Lower lobe of right lung (tissue), 2 donors: Measurements from ENCODE around the gene CD4. TPM values are rescaled to one million over a fixed set of nuclear protein-coding genes. Genes with fewer than 3 reads are reported as not detected.

ENCODE experiments used
- ATAC-seq, 2 donors: fragments of 200-7000 bp; cut with Tn5 transposase; one replicate each; pipeline ENCODE4 v1.9.1; 2020 to 2022; ENCODE audit warnings: mild to moderate bottlenecking in 2 of 2, moderate library complexity in 2 of 2
- DNase-seq: peaks from one replicate; pipeline ENCODE4 v3.0.0-alpha.2; 2020
- H3K27ac ChIP-seq: fragments of 200-600 bp; one replicate; pipeline ENCODE4 v1.8.0; 2022
- H3K27me3 ChIP-seq: fragments of 200-600 bp; one replicate; pipeline ENCODE4 v1.8.0; 2022; ENCODE audit warnings: low read depth
- H3K36me3 ChIP-seq: fragments of 200-600 bp; one replicate; pipeline ENCODE4 v1.8.0; 2022; ENCODE audit warnings: mild to moderate bottlenecking
- H3K4me1 ChIP-seq: fragments of 200-600 bp; one replicate; pipeline ENCODE4 v1.8.0; 2022
- H3K4me3 ChIP-seq: fragments of 200-600 bp; one replicate; pipeline ENCODE4 v1.8.0; 2022; ENCODE audit warnings: mild to moderate bottlenecking
- H3K9me3 ChIP-seq: fragments of 200-600 bp; one replicate; pipeline ENCODE4 v1.8.0; 2022
- CTCF ChIP-seq: fragments of 200-600 bp; IDR thresholded peaks from one replicate; pipeline ENCODE4 v1.8.0; 2022; ENCODE audit warnings: antibody characterized with exemption, mild to moderate bottlenecking
- intact Hi-C: fragments of 100-400 bp; cut with DNase I; formaldehyde crosslinking; loops from one replicate; pipeline ENCODE4 v1.11.0; 2022
- total RNA-seq: library from RNA; stranded (reverse); fragmentation: NEBNext Ultra II Directional; extraction: Animal tissue kit (Norgen Biotek cat#: 25700); gene quantifications from one replicate; pipeline ENCODE4 v1.2.1, GENCODE V29; 2021
- donor health status: DM: no; HTN: yes; CAD: no; lungs with severe emphysema.

Gene CD4
- total RNA-seq, 1 donor from 2014 or later: 80.3 TPM

DNA sequence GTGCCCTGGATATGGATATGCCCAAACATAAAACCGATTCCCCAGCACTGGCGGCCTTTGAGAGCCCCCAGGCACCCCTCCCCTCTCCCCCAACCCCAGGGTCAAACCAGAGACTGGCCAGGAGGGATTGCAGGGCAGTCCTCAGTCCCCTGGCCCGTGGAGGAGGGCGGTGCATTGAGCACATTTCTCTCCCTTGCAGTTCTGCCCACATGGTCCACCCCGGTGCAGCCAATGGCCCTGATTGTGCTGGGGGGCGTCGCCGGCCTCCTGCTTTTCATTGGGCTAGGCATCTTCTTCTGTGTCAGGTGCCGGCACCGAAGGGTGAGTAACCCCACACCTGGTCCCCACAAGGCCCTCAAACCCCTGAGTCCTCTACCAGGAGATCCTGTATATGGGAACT is 28.9 kb downstream of the CD4 start:
- H3K27ac ChIP-seq: no peak overlapping the region
- no peak for DNase-seq
- ATAC-seq: no peak
- H3K4me3 ChIP-seq: no peak overlapping the region
- H3K27me3 ChIP-seq: peaks cover 12% of the 10 kb centered on the region
- no peak for TF ChIP-seq CTCF
- H3K4me1 ChIP-seq: peaks cover 8% of the 10 kb centered on the region
- no peaks in the 10 kb centered on the region for H3K9me3 ChIP-seq
- intact Hi-C loops: no loop called here
- peaks cover 19% of the 10 kb centered on the region for H3K36me3 ChIP-seq

DNA sequence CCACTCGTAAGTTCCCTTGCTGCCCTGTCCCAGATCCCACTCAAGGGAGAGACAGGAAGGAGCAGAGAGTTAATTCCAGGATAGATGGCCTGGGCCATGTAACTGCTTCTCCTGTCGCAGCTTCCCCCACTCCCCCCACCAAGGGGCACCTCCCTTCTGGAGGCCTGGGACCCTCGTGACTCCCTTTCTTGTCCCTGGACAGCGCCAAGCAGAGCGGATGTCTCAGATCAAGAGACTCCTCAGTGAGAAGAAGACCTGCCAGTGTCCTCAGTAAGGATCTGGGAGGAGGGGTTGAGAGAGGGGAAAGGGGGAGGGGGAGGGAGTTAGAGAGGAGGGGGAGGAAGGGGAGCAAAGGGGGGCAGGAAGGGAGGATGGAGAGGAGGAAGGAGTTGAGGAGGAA is 29.3 kb downstream of the CD4 start:
- H3K4me3 ChIP-seq: no peak overlapping the region
- TF ChIP-seq CTCF: no peak
- intact Hi-C loops: no loop called here
- ATAC-seq (no peak), DNase-seq (no peak)
- no peak overlapping the region for H3K27ac ChIP-seq
- peaks cover 19% of the 10 kb centered on the region for H3K36me3 ChIP-seq
- peaks cover 12% of the 10 kb centered on the region for H3K27me3 ChIP-seq
- no peaks in the 10 kb centered on the region for H3K9me3 ChIP-seq
- peaks cover 8% of the 10 kb centered on the region for H3K4me1 ChIP-seq

DNA sequence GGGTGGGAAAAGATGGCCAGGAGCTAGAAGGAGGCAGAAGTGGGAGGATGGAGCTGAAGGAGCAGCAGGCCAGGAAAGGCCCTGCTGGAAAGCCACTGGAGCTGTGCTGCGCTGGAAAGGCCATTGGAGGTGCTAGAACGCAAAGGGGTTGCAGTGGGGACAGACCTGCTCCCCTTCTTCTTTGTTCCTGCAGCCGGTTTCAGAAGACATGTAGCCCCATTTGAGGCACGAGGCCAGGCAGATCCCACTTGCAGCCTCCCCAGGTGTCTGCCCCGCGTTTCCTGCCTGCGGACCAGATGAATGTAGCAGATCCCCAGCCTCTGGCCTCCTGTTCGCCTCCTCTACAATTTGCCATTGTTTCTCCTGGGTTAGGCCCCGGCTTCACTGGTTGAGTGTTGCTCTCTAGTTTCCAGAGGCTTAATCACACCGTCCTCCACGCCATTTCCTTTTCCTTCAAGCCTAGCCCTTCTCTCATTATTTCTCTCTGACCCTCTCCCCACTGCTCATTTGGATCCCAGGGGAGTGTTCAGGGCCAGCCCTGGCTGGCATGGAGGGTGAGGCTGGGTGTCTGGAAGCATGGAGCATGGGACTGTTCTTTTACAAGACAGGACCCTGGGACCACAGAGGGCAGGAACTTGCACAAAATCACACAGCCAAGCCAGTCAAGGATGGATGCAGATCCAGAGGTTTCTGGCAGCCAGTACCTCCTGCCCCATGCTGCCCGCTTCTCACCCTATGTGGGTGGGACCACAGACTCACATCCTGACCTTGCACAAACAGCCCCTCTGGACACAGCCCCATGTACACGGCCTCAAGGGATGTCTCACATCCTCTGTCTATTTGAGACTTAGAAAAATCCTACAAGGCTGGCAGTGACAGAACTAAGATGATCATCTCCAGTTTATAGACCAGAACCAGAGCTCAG is 30.0 kb downstream of the CD4 start:
- Histone ChIP-seq H3K36me3 (peaks cover 19% of the 10 kb centered on the region), H3K4me1 (peaks cover 8% of the 10 kb centered on the region), H3K4me3 (no peak overlapping the region), H3K27me3 (peaks cover 15% of the 10 kb centered on the region), H3K9me3 (no peaks in the 10 kb centered on the region), H3K27ac (no peak overlapping the region)
- DNase-seq: no peak
- TF ChIP-seq CTCF: no peak
- intact Hi-C loops: no loop called here
- no peak for ATAC-seq

DNA sequence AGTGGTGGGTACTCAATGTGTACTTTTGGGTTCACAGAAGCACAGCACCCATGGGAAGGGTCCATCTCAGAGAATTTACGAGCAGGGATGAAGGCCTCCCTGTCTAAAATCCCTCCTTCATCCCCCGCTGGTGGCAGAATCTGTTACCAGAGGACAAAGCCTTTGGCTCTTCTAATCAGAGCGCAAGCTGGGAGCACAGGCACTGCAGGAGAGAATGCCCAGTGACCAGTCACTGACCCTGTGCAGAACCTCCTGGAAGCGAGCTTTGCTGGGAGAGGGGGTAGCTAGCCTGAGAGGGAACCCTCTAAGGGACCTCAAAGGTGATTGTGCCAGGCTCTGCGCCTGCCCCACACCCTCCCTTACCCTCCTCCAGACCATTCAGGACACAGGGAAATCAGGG is 30.8 kb downstream of the CD4 start:
- H3K27ac ChIP-seq: no peak overlapping the region
- no peak for DNase-seq
- intact Hi-C loops: no loop called here

More for the DNA sequence above, 30.8 kb downstream of the CD4 start:
- Histone ChIP-seq H3K27me3 (peaks cover 17% of the 10 kb centered on the region), H3K4me3 (no peak overlapping the region), H3K4me1 (peaks cover 8% of the 10 kb centered on the region), H3K9me3 (no peaks in the 10 kb centered on the region), H3K36me3 (peaks cover 13% of the 10 kb centered on the region)
- no peak for TF ChIP-seq CTCF
- no peak for ATAC-seq
